SKM-1 (cell line): Measurements from ENCODE around the gene TRPM2.
"Not testable (repeated sequence)": the region's sequence is repeated elsewhere in the genome, so short reads cannot be mapped to it uniquely, and the experiment has no call there.

Experiments used
- DNase-seq: peaks from one replicate; lab custom pipeline; 2025; ENCODE audit not compliant: unreplicated experiment; lab: John Stamatoyannopoulos, UW

Gene TRPM2

DNA sequence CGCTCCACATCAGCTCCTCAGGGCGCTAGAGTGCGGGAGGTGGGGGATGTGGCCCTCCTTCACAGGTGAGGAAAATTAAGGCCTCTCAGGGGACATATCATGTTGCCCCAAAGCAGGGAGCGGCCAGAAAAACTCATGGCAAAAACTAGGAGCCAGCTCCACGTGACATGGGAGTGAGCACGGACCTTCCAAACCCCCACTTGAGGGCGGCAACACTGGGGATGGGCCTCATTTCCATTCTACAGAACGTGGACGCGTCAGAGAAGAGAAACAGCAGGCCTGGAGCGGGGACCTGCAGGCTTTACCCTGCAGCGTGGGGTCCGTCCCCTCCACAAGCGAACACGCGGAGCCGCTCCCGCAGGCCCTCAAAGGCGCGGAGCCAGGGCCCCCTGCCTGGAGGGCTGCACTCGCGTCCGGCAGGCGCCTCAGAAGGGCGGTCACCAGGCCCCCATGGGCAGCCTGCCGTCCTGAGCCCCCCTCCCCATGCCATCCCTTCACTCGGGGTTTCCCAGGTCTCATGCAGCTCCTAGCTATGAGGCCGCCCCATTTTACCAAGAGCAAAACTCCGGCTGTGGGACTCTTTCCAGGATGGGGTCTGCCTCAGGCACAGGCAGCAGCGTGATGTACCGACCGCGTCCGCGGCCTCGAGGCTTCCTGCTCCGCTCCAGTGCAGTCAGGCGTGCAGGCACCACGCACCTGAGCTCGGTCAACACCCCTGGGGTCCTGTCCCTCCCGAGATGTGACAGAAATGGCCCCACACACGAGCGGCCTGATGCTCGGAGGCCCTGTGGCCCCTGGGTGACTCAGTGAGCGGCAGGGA lies 19.7 kb upstream of the TRPM2 start:
- no peak for DNase-seq

GRCh38 chr21:44334329-44335030 lies 18.9 kb upstream of the TRPM2 start:
- no peak for DNase-seq

DNA sequence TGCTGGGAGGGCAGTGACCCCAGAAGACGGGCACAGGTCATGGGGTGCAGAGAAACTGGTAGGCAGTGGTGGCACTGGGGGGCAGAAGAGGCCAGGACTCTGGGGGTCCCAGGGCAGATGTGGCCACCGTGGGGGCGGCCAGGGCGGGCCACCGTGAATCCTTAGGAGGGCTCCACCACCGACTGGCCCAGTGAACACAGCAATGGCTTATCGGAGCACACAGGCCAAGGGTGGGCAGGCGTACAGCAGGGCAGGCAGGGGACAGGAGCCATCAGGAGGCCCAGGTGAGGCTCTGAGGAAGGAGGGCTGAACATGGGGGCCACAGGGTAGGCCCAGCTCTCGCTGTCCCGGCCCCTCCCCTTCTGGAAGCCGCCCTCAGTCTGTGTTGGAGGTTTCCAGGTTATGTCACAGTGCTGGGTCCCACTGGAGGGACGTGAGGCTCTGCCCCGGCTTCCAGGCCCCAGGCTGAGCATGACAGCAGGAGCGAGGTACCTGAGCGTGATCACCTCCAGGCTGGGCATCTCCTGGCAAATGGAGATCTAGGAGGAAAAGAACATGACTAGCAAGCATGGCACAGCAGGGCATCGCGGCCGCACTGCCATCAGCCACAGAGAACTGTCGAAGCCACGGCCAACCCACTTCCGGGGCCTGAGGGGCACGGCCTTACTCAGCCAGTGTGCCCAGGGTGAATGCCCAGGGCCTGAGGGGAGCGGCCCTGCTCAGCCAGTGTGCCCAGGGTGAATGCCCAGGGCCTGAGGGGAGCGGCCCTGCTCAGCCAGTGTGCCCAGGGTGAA lies 18.0 kb upstream of the TRPM2 start:
- no peak for DNase-seq

DNA sequence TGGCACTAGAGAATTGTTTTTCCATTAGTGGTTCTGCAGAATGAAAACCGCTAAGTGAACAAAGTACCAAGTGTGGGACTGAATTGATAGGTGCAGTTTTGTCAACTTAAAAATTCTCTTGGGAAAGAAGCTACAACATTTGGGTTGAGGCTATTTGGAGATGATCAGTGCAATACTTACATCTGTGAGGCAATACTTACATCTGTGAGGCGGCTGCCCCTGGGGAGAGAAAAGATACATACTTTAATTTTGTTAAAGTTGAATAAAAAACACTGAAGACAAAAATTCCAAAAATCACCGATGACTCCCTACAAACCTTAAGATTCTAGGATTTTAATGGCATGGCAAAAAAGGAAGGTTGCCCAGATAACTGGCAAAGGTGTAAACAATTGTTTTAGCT lies 16.0 kb upstream of the TRPM2 start:
- DNase-seq = no peak

DNA sequence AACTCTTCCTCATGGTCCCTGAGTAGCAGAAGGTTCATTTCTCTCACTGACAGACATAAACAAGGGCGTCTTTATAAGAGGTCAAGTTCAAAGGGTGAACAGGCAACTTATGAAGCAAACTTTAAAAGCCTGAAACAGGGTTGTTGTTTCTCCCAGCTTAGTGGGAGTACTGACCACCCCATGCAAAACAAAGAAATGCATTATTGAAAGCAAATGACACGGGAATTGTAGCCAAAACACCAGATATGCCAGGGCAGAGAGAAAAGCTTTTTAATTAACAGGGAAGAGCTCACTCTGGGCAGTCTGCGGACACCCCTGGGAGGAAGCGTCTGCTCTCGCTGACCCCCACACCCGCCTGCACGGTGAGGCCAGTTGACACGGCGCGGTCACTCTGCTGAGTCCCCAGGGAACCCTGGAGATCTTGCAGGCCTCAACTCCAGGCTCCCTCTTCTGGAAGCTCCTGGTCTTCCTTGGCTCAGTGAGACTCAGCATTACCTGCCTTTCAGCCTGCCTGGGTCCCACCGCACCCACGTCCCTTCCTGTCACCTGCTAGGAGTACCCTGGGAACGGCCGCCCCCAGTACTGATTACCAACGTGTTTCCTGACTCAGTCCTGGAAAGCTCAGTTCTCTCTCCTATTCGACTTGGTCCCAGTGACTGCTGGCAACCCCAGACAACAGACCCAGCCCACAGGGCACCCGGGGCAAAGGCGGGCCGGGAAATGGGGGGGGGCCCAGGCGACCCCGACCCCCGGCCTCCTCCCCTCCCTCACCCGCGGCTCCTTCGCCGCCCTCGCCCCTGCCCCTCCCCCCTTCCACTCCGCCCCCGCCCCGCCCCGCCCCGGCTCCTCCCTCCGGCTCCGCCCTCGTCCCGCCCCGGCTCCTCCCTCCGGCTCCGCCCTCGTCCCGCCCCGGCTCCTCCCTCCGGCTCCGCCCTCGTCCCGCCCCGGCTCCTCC lies 15.2 kb upstream of the TRPM2 start:
- DNase-seq = no peak

DNA sequence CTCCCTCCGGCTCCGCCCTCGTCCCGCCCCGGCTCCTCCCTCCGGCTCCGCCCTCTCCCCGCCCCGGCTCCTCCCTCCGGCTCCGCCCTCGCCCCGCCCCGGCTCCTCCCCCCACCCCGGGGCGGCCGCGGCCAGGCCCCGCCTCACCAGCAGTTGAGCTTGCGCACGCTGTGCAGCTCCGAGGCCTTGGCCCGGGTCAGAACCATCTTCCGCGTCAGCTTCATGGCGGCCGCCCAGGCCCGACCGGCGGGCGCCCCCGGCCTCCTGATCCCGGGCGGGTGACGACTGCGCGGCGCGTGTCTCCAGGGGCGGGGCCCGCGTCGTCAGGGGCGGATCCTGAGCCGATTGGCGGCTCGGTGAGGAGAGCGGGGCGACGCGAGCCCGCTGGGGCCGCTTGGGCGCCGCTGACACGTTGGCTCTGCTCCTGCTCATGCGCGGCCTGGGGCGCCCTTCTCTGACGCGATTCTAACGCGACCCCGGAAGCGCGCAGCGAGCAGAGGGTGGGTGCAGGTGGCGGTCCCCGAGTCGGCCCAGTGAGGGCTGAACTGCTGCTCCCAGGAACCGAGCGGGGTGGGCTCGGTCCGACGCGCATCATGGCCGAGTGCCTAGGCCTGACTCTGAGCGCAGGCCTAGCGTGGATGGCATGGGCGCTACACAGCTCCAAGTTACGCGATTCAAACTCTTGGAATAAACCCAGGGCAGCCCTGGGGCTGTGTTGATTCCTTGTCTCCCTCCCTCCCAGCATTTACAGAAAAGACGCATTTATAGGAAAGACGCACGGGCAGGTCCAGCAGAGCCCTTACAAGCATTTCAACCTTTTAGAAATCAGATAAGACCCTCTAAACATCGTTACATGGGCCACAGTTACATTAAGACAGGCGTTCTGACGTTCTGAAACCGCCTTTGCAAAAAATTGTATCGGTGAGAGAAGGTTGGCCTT lies 14.2 kb upstream of the TRPM2 start, which contains the start of gene CFAP410:
TSS of gene CFAP410 (minus strand) at position 420 of the 940 bp plus-strand sequence. CDS start at position 224, 196 bp downstream.
- DNase-seq = peak; percentile 83

- DNase-seq = not testable (repeated sequence)
These were observed 11.5 kb upstream of the TRPM2 start for GRCh38 chr21:44341726-44342458.

GRCh38 chr21:44342981-44343380 lies 10.4 kb upstream of the TRPM2 start:
- DNase-seq = not testable (repeated sequence)

- DNase-seq = no peak
These were observed 8.8 kb upstream of the TRPM2 start for GRCh38 chr21:44344541-44345183.

DNA sequence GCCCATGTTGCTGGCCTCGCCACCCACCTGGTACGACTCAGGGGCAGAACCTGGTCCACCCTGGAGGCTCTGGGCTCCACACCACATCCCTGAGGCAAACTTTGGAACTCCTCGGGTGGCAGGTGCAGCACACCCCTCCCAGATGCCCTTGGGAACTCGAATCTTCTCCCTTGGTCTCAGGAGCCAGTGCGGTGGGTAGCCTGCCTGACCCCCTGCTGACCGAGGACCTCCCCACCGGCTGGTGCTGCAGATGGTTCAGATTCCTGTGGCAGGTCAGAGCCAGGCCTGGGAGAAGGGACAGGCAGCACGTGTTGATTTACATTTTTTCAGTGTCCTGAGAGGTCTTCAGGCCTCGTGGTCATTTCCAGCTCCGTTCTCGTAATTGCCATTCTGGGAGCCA lies 7.9 kb upstream of the TRPM2 start:
- DNase-seq = no peak

GRCh38 chr21:44347911-44348451 lies 5.4 kb upstream of the TRPM2 start:
- no peak for DNase-seq

DNA sequence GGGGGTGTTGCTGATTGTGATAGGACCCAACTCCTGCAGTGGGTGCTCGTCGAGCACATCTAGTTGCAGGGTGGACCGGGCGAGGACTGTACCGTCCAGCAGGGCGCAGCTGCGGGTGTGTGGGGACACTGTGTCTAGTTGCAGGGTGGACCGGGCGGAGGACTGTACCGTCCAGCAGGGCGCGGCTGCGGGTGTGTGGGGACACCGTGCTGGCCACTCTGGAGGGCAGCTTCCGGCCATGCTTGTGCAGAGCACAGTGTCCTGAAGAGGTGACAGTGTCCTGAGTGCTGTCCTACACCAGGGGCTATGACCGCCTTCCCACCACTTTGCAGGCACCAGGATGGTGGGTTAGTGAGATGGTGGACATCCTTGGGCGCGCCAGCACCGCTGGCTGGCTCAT lies 4.6 kb upstream of the TRPM2 start:
- no peak for DNase-seq

DNA sequence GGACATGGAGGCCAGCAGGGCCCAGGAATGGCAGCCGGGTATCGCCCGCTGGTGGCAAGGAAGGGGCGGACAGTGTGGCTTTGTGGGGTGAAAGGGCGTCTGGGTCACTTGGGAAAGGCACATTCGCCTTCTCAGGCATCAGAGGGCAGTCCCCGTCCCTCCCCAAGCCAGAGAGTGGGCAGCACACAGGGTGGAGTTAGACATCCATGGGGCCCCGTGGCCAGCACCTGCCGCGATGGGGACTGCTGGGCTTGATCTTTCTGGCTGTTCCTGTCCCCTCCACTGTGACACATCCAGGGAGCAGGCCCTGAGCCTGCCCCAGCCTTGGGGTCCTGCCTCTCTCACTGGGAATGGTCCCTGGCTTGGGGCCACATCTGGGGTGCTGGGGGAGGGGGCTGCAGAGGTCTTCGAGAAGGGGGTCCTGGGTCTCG lies 4.0 kb upstream of the TRPM2 start:
- DNase-seq = no peak

DNA sequence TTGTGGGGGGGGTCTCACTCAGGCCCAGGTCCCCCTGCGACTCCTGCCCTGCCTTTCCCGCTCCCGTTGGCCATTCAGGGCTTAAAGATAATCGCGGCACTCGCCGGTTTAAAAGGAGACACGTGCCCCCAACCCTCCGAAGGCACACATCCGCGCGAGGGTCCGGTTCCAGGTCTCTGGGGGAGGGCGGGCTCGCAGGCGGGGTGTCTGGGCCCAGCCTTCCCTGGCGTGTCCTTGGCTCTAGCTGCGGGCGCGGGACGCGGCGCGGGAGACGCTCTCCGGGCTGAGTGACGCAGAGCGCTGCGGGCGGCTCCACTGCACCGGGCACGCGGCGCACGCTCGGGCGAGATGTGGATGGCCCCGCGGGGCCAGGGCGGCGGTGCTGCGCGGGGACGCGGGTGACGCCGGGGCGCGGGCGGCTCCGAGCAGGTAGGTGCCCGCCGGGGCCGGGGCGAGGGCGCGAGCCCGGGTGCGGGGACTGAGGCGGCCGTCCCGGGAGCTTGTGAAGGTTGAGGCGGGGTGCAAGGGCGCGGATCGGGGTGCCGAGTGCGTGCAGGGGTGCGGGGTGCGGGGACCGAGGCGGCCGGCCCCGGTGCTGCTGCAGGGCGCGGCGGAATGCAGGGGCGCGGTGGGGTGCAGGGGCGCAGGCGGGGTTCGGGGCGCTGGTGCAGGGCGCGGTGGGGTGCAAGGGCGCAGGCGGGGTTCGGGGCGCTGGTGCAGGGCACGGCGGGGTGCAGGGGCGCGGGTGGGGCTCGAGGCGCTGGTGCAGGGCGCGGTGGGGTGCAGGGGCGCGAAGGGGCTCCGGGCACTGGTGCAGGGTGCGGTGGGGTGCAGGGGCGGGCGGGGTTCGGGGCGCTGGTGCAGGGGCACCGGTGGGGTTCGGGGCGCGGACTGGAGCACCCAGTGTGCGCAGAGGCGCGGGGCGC lies 3.3 kb upstream of the TRPM2 start:
- DNase-seq = no peak

DNA sequence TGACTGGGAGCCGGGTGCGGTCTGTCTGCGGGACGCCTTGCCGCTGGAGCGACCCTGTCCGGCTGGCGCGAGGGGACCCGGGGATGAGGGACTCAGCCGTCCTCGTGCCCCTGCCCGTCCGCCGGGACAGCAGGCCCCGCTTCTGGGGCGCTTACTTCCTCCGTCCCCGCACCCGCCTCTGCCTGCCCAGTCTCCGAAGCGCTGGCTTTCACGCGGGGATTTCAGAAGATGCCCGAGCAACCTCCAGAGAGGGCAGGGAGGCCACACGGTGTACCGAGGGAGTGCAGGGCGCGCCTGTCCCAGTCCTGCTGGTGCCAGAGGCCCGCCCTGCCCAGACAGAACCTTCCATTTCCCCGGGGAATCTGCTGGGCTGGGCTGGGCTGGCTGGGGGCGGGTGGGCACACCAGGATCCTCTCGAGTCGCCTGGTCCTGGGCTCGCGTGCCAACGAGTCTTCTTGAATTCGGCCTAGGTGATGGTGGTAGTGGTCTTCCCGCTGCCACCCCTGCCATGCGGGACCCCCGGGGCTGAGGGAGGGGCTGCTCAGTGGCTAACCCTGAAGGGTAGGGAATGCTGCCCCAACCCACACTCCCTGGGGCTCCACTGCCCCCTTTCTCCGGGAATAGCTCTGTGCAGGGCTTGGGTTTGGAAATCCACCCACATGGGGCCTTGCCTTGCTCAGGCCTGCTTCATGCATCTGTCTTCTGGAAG lies 2.5 kb upstream of the TRPM2 start:
- no peak for DNase-seq
